ENCODE measurements around the gene DISC1. TPM values are rescaled to one million over a fixed set of nuclear protein-coding genes. Genes with fewer than 3 reads are reported as not detected.
A peak's percentile ranks its signal among the peaks of the same experiment; 100 is the strongest.

Gene DISC1
- polyA plus RNA-seq, 1 donor: 6.3 TPM

DNA sequence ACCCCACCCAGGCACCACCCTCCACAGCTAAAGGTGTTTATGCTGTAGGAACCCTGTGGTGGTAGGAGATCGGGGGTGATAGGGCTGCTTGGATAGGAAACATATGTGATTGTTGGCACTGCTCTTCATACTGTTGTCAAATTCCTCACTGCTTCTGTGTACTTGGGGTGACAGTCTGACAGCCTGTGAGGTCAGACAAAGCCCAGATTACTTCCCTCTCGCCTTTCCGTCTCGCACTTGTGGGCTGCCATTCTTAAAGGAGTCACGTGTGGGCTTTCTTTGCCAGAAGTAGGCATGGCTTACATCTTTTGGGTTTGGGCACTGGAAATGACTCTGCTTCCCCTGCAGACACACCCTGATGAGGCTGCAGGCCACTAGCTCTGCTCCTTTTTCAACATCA is 363.8 kb downstream of the DISC1 start:
- no peak for DNase-seq (ENCODE audit: low read depth)

- DNase-seq (ENCODE audit: low read depth): no peak
These were observed 364.6 kb downstream of the DISC1 start for GRCh38 chr1:231991231-231991630.

DNA sequence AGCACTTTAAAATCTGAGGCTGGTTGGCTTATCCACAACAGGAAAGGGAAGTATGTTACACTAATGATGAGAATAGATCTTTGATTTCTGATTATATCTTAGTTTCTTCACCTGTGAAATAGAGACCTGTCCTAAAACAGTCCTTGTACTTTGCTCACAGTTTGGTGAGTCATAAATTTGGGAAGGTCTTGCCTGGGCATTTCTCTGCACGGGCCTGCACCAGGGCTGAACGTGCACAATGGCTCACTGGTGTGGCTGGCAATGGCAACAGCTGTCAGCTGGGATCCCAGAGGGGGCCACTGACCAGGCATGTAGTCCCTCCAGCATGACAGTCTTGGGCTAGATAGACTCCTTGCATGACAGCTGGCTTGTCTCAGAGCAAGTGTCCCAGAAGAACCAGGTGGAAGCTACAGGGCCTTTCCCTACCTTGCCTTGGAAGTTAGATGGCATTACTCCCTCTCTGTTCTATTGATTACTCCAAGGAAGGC is 367.4 kb downstream of the DISC1 start:
- no peak for DNase-seq (ENCODE audit: low read depth)

DNA sequence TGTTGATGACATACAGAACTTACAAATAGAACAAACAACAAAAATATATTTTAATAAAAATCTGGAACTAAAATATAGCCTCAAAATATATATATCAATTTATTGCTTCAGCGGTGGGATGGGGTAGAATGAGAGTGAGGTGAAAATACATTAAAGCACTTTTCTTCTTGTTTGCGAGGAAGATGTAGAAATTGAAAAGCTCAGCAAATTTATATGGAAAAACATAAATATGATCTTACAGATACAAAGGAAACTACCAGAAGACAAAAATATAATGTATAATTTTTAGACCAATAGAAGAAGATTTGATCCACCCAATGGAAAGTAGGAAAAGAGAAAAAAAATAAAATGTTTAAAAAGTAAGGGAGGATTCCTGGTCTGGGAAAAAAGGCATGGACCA is 372.2 kb downstream of the DISC1 start:
- no peak for DNase-seq (ENCODE audit: low read depth)

GRCh38 chr1:232005300-232005699 is 378.7 kb downstream of the DISC1 start:
- no peak for DNase-seq (ENCODE audit: low read depth)

DNA sequence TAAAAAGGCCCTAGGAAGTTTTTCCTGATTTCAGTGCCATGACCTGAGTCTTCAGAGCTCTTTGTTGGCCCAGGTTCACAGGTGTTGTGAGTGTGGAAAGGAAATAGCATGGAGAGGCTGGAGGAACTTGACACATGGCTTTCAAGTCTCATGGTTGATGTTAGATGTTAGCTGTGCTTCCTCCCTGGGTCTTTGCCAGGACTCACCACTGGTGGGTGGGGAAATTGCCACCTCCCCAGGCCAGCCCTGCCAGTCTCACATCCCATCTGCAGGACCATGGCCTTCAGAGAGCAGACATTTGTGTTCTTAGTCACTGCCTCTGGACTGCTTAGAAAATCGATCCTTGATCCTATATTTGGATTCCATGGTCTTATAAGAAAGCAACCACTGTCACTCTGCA is 383.2 kb downstream of the DISC1 start:
- DNase-seq (ENCODE audit: low read depth): no peak

DNA sequence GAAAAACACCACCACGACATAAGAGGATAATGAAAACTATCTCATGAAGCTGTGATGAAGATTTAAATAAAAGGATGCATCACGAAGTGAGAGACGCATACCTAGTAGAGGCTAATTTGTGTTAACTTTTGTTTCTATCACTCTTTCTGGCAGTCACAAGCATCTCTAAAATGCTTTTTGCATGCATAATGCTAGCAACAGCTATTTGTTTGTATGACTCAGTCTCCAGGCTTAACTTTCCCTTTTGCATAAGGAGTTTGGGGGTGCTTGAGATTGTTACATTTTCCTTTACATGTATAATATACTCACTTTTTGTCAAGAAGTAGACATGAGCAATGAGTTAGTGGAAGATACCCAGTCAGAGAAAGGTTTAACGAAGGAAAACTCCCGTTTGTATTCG is 385.4 kb downstream of the DISC1 start:
- DNase-seq (ENCODE audit: low read depth): no peak

GRCh38 chr1:232012773-232013386 is 386.3 kb downstream of the DISC1 start:
- peak; percentile 54 for DNase-seq (ENCODE audit: low read depth)

DNA sequence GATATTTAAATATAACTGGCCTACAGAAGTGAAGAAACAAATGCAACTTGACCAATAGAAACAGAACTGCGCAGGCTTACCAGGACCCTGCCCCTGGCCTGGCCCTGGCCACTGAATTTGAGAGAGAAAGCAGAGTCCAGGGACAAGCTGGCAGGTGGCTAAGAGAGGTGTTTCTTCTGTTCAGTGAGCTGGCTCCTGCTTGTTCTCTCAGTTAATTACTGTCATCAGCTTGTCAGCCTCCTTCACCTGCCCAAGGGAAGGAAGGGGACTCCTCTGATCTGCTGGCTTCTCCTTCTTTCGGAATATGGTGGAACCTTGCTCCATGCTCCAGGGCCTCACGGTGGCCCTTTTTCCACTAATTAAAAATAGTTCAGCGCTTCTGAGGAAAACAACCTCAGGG is 388.4 kb downstream of the DISC1 start:
- DNase-seq (ENCODE audit: low read depth): no peak

- no peak for DNase-seq (ENCODE audit: low read depth)
These were observed 390.0 kb downstream of the DISC1 start for GRCh38 chr1:232016616-232017015.

DNA sequence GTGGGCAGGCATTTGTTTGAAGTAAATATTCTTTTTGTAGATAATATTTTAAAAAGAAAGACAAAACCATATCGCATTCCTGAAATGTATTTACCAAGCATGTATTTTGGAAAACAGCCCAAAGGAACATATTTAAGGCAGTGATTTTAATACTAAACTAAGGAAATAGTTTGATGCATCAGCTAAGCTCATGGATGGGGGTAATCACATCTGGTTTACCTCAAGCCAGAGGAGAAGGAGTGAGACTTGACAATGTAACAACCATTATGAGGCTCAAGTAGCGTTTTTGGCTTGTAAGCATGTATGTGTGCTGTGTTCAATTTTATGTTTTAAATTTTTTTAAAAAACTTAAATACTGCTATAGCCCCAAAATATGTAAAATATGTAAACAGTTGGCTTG is 390.5 kb downstream of the DISC1 start:
- no peak for DNase-seq (ENCODE audit: low read depth)

DNA sequence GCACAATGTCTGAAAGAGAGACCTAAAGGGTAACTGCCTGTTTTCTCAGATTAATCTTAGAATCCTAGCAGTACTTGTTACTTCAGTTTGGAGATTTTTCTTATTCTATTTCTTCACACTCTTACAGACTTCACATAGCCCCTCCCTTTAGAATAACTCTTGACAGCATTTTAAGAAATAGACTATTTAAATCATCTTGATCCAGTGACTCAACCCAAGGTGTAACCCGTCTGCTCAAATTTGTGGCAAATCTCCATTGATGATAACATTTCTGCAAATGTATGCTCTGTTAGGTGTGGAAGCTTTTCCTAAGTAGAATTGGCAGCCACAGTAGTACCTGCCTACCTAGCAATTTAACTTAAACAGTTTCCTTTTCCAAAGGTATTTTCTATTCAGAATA is 391.2 kb downstream of the DISC1 start:
- DNase-seq (ENCODE audit: low read depth): no peak

DNA sequence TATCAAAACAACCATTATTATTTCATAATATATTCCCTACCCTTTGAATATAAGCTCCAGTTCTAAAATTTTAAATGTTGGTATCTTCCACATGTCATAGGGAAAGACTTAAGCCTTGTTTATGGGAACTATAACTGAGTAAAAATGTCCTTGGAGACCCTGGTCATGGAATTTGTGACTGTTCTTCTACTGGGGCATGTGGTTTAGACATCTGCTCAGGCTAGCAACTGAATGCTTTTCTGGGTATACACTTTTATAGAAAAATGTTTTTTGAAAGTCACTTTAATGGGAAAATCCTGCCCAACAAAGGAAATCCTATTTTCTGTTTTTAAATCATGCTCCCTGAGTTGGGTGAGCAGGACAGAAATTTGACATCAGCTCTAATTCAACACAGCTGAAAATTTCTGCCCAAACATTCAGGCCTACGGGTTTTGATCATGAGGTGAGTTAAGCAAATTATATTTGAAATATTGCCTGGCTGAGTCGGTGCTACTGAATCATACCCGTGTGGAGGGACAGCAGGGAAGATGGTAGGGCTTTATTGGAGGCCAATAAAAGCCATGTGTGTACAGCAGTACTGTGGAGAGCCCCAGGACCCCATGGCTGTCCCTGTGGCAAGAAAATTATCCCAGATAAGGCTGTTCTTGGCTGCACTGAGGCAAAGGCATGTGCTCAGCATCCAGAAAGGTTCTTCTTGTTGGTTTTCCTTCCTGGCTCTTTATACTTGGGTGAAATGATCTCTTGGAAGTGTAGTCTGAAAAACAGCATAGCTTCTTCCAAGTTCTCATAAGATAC is 391.8 kb downstream of the DISC1 start:
- DNase-seq (ENCODE audit: low read depth): no peak

GRCh38 chr1:232019026-232019340 is 392.4 kb downstream of the DISC1 start:
- DNase-seq (ENCODE audit: low read depth): no peak

DNA sequence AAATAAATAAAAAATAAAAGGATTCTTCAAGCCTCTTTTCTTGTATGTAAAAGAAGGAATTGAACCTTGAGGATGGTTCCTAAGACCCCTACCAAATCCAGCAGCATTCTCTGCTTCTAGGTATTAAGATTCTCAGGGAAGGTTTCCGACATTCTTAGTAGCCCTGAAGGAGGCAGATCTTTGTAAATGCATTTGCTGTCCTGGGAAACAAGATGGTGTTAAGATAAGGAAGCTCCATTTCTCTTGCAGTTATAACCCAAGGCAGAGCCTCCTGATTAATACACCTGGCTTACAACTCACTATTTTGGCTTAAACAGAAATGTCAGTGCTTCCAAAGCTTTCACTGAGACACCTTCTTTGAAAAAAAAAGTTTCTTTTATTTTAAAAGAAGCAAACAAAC is 393.8 kb downstream of the DISC1 start:
- no peak for DNase-seq (ENCODE audit: low read depth)

DNA sequence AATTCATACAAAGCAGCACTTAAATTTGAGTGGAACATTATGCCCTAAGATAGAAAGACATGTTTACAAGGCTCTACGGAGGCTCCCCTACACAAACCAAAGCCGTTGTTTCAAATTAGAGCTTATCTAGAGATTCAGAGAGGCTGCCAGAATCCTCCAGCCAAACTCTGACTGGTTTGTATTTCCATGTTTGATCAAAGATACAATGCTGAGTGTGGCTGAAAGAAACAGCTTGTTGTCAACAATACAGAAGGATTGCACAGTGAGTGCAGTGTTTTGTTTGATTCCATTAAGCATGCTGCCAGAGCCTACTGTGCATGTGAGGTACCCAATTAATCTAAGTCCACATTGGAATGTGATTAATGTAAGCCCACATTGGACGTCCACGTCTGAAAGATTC is 402.7 kb downstream of the DISC1 start:
- DNase-seq (ENCODE audit: low read depth): no peak

- DNase-seq (ENCODE audit: low read depth): no peak
These were observed 404.6 kb downstream of the DISC1 start for GRCh38 chr1:232031156-232031555.

- DNase-seq (ENCODE audit: low read depth): no peak
These were observed 406.7 kb downstream of the DISC1 start for GRCh38 chr1:232033285-232033684.

- no peak for DNase-seq (ENCODE audit: low read depth)
These were observed 408.0 kb downstream of the DISC1 start for GRCh38 chr1:232034556-232034955.

DNA sequence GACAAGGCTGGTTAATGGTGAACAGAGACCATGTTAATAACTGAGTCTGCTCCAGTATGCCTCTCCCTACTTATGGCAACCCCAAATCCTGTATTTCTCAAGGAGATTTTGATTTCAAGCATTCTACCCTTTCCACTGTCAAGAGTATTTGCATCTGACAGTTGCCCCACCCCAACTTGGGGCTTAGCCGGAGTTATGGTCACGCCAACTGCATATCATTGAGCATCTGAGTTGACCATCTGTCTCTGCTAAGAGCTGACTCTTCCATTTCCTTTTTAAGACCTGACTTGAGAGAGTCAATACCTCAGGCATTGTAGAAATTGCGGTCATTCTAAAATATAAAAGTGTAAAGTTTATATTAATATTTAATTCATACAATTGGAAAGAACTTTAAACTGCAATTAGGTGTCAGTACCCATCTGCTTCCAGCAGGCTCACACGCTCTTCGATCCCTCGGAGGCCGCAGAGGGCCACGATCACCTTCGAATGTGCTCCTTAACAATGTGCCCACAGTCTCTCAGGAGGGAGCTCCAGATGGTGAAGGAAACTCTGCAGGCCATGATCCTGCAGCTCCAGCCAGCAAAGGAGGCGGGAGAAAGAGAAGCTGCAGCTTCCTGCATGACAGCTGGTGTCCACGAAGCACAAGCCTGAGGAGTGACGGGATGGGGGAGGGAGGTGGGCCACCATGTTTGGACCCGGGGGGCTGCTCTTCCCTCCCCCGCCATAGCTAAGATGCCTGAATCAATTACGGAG is 409.8 kb downstream of the DISC1 start:
- no peak for DNase-seq (ENCODE audit: low read depth)

- DNase-seq (ENCODE audit: low read depth): no peak
These were observed 411.3 kb downstream of the DISC1 start for GRCh38 chr1:232037774-232038388.
